A549 (cell line): ENCODE data around the gene DACT2.

Experiments
- BHLHE40 ChIP-seq: IDR thresholded peaks from 2 replicates; pipeline ENCODE4 v1.6.1; 2012; ENCODE audit warnings: low read depth, low read length, inconsistent platforms
- CTCF ChIP-seq: fragments of >200 bp; sonication (Bioruptor Twin); formaldehyde crosslinking; IDR thresholded peaks from 3 replicates; pipeline ENCODE4 v1.5.1; 2016
- EHMT2 ChIP-seq: fragments of 200-600 bp; sonication (generic); IDR thresholded peaks from 2 replicates; pipeline ENCODE4 v1.6.1; 2016; ENCODE audit warnings: antibody characterized with exemption, low read depth, mild to moderate bottlenecking, moderate library complexity
- EP300 ChIP-seq, 2 experiments: fragments of >200 bp; sonication (Bioruptor Twin); formaldehyde crosslinking; IDR thresholded peaks; 2 replicates in 1 of 2; 3 replicates in 1 of 2; pipeline ENCODE4 v1.6.1; 2016 to 2017
- ESRRA ChIP-seq: fragments of 150-350 bp; IDR thresholded peaks from 2 replicates; pipeline ENCODE4 v1.6.1; 2014; ENCODE audit warnings: mild to moderate bottlenecking, low read length, borderline replicate concordance
- HOXB13 ChIP-seq: fragments of 250-450 bp; sonication (Bioruptor Pico); IDR thresholded peaks from 2 replicates; pipeline ENCODE4 v1.5.0; 2020; ENCODE audit warnings: low read depth, mild to moderate bottlenecking, moderate library complexity
- JUN ChIP-seq, 2 experiments: fragments of >200 bp; sonication (Bioruptor Twin); formaldehyde crosslinking; IDR thresholded peaks; 2 replicates in 1 of 2; 3 replicates in 1 of 2; pipeline ENCODE4 v1.6.1; 2016 to 2017
- NFE2L2 ChIP-seq: fragments of 150-350 bp; conservative IDR thresholded peaks from 2 replicates; pipeline ENCODE4 v1.6.1; 2014; ENCODE audit warnings: low read length
- NR3C1 ChIP-seq: fragments of >200 bp; sonication (Bioruptor Twin); formaldehyde crosslinking; IDR thresholded peaks from 3 replicates; pipeline ENCODE4 v1.6.1; 2017
- POLR2A ChIP-seq: IDR thresholded peaks from 2 replicates; pipeline ENCODE4 v1.6.1; 2012; ENCODE audit warnings: mild to moderate bottlenecking, low read length
- RFX5 ChIP-seq: fragments of 450-650 bp; IDR thresholded peaks from 2 replicates; pipeline ENCODE4 v1.7.1; 2014; ENCODE audit warnings: antibody characterized with exemption, mild to moderate bottlenecking, moderate library complexity
- RNF2 ChIP-seq: fragments of 200-600 bp; sonication (generic); IDR thresholded peaks from 2 replicates; pipeline ENCODE4 v1.6.1; 2016; ENCODE audit warnings: low read depth, mild to moderate bottlenecking, antibody characterized with exemption, moderate library complexity, borderline replicate concordance

GRCh38 chr6:168279403-168279935 lies 40.1 kb downstream of the DACT2 start:
- TF ChIP-seq CTCF, result no peak
- TF ChIP-seq ESRRA, result no peak
- no peak for TF ChIP-seq NFE2L2
- no peak for TF ChIP-seq EP300 (IDR thresholded peaks at IDR 0.05)
- no peak for TF ChIP-seq EHMT2
- TF ChIP-seq POLR2A, result no peak
- TF ChIP-seq NR3C1, result no peak
- TF ChIP-seq HOXB13 (CRISPR knock-in tag), result no peak
- no peak for TF ChIP-seq RFX5
- no peak for TF ChIP-seq JUN (IDR thresholded peaks at IDR 0.05)
- TF ChIP-seq RNF2, result no peak
- TF ChIP-seq BHLHE40, result no peak
